CD4-positive, alpha-beta T cell treated with Interleukin-10 for 1 hour (primary cell): ENCODE data around the gene ABCF2.

Source experiments
- DNase-seq: peaks from one replicate; pipeline ENCODE4 v3.0.0-alpha.2; 2020

Gene ABCF2

GRCh38 chr7:151240942-151241754 is 14.1 kb upstream of the ABCF2 start:
- no peak for DNase-seq

GRCh38 chr7:151240536-151240935 is 13.5 kb upstream of the ABCF2 start:
- no peak for DNase-seq

GRCh38 chr7:151239837-151240459 is 12.9 kb upstream of the ABCF2 start:
- no peak for DNase-seq

GRCh38 chr7:151238924-151239836 is 12.2 kb upstream of the ABCF2 start:
- no peak for DNase-seq

- DNase-seq = no peak
Measured at GRCh38 chr7:151238190-151238810, 11.3 kb upstream of the ABCF2 start.

GRCh38 chr7:151237244-151238189 is 10.5 kb upstream of the ABCF2 start:
- DNase-seq = no peak

GRCh38 chr7:151236406-151236805 is 9.4 kb upstream of the ABCF2 start:
- no peak for DNase-seq

DNA sequence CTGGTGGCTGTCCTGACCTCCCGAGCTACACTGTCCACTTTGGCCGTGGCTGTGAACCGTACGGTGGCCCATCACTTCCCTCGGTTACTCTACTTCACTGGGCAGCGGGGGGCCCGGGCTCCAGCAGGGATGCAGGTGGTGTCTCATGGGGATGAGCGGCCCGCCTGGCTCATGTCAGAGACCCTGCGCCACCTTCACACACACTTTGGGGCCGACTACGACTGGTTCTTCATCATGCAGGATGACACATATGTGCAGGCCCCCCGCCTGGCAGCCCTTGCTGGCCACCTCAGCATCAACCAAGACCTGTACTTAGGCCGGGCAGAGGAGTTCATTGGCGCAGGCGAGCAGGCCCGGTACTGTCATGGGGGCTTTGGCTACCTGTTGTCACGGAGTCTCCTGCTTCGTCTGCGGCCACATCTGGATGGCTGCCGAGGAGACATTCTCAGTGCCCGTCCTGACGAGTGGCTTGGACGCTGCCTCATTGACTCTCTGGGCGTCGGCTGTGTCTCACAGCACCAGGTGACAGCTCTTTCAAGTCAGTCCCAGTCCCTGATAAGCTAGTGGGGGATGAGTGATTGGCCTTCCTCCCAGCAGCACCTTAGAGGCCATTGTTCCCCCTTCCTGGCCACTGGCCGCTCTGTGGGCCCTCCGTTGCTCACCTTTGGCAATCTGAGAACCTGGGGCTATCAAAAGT is 8.2 kb upstream of the ABCF2 start:
- DNase-seq = no peak

GRCh38 chr7:151233804-151234203 is 6.8 kb upstream of the ABCF2 start:
- DNase-seq = no peak

GRCh38 chr7:151232917-151233701 is 6.1 kb upstream of the ABCF2 start:
- peak; percentile 65 for DNase-seq

DNA sequence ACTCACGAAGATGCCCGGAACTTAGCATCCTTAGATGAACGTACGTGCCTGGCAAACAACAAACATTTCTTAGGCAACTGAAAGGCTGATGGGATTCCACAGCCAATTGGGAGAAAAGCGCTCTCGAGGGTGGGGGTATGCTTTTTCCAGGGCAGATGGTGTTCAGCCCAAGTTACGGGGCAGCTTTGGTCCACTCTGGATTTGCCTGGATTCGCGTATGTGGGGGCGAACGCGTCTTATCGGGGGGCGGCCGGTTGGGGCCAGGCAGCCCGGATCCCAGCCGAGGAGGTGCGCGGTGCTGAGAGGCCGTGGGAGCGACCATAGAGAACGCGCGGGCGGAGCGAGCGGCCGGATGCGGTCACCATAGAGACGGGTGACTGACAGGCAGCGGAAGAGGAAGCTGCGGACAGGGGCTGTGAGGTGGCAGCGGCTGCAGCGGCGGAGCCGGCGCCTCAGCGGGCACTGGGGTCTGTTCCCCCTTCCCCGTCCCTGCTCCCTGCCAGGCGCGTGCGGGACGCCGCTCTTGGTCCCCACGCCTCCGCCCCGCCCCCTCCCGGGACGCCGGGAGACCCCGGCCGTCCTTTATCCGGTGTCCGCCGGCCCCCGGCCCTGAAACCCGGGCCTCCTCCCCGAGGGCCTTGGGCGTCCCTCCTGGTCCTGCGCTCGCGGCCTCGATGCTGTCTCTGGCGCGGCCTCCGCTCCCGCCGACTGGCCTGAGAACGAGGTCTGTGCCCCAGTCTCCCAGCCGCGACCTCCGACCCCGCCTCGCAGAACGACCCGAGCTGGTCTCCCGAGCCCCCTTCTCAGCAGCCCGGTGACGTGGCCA is 5.3 kb upstream of the ABCF2 start, which contains the start of gene CHPF2:
Gene CHPF2 (plus strand): TSS at position 393 of the 826 bp plus-strand sequence. CDS start 1,529 bp downstream, outside the sequence.
- peak; percentile 89 for DNase-seq

DNA sequence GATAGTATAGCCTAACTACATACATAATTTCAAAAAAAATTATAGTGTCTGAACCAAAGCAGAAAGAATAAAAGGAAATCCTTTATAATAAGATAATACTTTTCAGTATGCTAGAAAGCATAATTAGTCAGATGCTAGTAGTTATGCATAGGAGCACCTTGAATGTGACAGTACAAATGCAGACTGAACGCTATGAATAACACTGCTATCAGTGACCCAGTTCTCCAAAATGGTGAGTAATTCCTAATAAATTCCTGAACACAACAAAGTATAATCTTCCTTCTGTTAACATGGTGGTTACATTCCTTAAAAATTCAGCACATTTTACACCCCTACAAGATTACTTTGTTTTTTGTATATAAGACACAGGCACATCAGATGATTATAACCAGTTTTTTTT is 4.1 kb upstream of the ABCF2 start:
- no peak for DNase-seq

DNA sequence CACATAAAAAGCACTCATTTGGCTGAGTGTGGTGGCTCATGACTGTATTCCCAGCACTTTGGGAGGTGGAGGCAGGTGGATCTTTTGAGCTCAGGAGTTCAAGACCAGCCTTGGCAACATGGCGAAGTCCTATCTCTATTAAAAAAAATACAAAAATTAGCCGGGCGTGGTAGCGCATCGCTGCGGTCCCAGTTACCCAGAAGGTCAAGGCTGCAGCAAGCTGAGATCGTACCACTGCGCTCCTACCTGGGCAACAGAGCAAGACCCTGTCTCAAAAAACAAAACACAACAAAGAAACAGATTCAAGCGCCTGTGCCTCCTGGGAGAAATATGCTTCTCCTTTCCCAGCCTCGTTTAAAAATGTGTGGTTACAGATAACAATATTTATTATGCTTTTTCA is 2.2 kb upstream of the ABCF2 start:
- no peak for DNase-seq

DNA sequence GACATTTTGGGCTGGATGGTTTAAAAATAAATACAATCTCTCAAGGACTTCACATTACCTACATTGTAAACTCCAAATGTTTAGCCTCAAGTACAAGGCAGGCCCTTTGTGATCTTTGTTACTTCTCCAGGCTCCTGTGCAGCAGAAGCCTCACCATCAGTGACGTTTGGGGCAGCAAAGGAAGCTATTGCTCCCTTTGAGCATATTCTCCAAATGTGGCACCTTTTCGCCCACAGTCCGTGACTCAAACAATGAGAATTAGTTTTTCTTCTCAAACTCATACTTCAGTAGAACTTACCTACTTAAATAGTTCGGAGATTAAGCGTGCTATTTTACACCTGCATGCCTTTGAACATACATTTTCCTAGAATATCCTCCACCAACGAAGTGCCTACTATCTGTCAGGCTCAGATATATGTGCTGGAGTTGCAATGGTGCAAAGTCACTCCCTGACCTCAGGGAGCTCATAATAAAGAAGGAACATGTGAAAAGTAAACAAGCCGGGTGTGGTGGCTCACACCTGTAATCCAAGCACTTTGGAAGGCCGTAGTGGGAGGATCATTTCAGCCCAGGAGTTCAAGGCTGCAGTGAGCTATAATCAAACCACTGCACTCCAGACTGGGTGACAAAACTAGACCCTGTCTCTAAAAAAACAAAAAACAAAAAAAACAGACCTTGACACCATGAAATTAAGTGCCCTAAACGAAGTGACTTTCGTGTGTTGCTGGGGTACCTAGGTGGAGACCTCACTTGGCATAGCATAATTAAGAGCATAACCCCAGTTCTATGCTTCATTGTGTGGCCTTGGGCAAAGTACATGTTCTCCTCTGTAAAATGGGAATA is 1.2 kb upstream of the ABCF2 start:
- DNase-seq = no peak

GRCh38 chr7:151226560-151226874 is 488 bp downstream of the ABCF2 start:
- no peak for DNase-seq

- no peak for DNase-seq
Measured at GRCh38 chr7:151225948-151226510, 976 bp downstream of the ABCF2 start.

DNA sequence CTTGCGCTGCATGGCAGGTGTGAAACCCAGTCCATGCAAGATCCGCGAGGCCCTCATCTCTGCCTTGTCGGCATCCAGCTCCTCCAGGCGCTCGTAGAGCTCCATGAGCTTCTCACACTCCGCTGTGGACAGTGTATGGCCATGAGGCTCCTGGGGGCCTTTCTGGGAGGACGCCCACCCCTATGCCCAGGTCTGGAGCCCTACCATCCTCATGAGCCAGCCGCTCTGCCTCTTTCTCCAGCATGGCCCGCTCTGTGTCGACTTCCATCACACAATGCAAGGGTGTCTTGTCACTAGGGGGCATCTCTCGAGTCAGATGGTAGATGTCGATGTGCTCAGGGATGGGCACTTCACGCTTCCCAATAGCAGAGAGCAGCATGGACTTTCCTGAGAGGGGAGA is 3.3 kb downstream of the ABCF2 start:
- no peak for DNase-seq

DNA sequence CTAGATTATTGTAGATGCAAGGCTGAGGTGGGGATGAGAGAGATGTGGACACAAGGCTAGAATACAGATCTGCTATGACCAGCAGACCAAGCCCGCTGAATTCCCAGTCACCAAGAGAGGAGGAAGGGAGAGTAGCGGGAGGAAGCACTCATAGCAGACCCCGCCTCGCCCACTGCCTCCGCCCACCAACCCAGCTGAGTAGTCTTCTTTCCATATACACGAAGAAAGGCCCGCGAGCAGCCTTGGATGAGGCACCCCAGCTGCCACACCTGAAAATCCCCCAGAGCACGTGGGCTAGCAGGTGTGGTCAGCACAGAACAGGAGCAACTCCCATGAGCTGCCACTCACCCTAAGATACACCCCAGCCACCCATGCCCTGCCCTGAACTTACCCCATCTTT is 8.8 kb downstream of the ABCF2 start:
- DNase-seq = no peak
